ENCODE data around the gene MRC1. TPM values are rescaled to one million over a fixed set of nuclear protein-coding genes. Genes with fewer than 3 reads are reported as not detected.

The MRC1 gene
- total and polyA plus RNA-seq, 10 of the 15 experiments (the other 5 are each of a cell fraction or from before 2014, with no cell fraction given), result 0.01 to 0.21 (median 0.03) TPM; not detected in 5

DNA sequence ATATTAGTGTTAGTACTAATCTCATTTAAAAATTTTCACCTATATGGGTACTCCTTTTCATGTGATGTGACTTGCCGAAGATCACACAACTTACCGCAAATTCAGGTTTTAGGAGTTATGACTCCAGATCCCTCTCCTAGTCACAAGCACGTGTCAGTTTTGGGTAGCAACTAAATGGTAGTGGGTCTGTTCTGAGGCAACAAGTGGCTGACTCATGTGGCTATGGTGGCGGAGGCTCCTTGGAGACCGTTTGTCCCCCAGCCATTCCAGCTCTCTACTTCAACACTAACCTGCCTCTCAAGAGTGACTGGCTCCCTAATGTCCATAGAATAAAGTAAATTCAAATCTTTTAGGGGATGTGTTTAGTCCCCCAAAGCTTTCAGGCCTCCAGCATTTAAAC is 39.5 kb downstream of the MRC1 start:
- TF ChIP-seq NFXL1 (IDR thresholded peaks at IDR 0.05; ENCODE audit: borderline replicate concordance), result no peak
- no peak for TF ChIP-seq NFIC (IDR thresholded peaks at IDR 0.05; ENCODE audit: low read depth, low read length)
- no peak for TF ChIP-seq ETV6 (conservative IDR thresholded peaks at IDR 0.05 in 1 of 2, IDR thresholded peaks at IDR 0.05 in 1 of 2; ENCODE audit: borderline replicate concordance in 1 of 2, low read depth in 1 of 2)
- no peak for TF ChIP-seq EED (IDR thresholded peaks at IDR 0.05; ENCODE audit: low read depth)
- TF ChIP-seq FOS (IDR thresholded peaks at IDR 0.05; ENCODE audit: borderline replicate concordance, extremely low read depth, insufficient read length), result no peak
- TF ChIP-seq MXI1 (IDR thresholded peaks at IDR 0.05; ENCODE audit: low read depth, low read length), result no peak
- TF ChIP-seq MTA2 (IDR thresholded peaks at IDR 0.05; ENCODE audit: low read depth), result no peak
- no peak for TF ChIP-seq SKIL (IDR thresholded peaks at IDR 0.05; ENCODE audit: low read depth, poor library complexity, severe bottlenecking)
- no peak for TF ChIP-seq ZSCAN29 (IDR thresholded peaks at IDR 0.05)
- no peak for TF ChIP-seq BHLHE40 (IDR thresholded peaks at IDR 0.05; ENCODE audit: borderline replicate concordance in 1 of 2, low read depth in 2 of 2, low read length in 1 of 2)
- no TSS peak for BruUV-seq (replicated peaks)
- H3K4me3 ChIP-seq, result no peak overlapping the region
- POLR2A ChIA-PET, result no interaction called here
- H2AFZ ChIP-seq (ENCODE audit: control insufficient read depth, low read depth, low read length), result no peak overlapping the region
- SMC1A ChIA-PET (ENCODE audit: uncharacterized antibody, unreplicated experiment), result interaction anchor here (0.7 to 5.0 kb wide), 8 partner anchors 8 to 368 kb away, joined by 4 to 30 read pairs (median 8); partner anchors contain the start of gene MRC1
- H3K36me3 ChIP-seq (ENCODE audit: control insufficient read depth in 2 of 2, insufficient read depth in 2 of 2, low read length in 1 of 2), result no peaks in the 10 kb centered on the region
- no peak overlapping the region for H3K27ac ChIP-seq (ENCODE audit: control insufficient read depth, insufficient read depth)
- intact Hi-C loops (cut with micrococcal nuclease; ENCODE audit: unreplicated experiment) (loop anchor here (5.0 kb wide), 1 partner anchor 254 kb away; no protein-coding TSS in a partner anchor), in situ Hi-C loops (cut with MboI) (no loop called here)
- 44% methylated on average over 5 of the region's 5 CpGs for WGBS (ENCODE audit: insufficient coverage, insufficient replicate concordance, low lambda C conversion rate, missing lambda C conversion rate)
- CTCF ChIA-PET, result interaction anchor here (0.7 to 2.6 kb wide), 13 partner anchors 8 to 465 kb away, joined by 3 to 17 read pairs (median 5); no protein-coding TSS in a partner anchor
- no peaks in the 10 kb centered on the region for H3K79me2 ChIP-seq (ENCODE audit: control insufficient read depth, insufficient read depth, low read length)
- H3K27me3 ChIP-seq (replicated peaks in 1 of 2; ENCODE audit: control insufficient read depth in 2 of 2, insufficient read depth in 2 of 2, low read length in 1 of 2), result no peaks in the 10 kb centered on the region; a peak in 1 of 4 replicates
- ATAC-seq (no peak), DNase-seq (ENCODE audit: low read depth, low spot score) (no peak), FAIRE-seq (no peak)
- no peak overlapping the region for H3K4me2 ChIP-seq (ENCODE audit: control insufficient read depth, insufficient read depth)
- no peaks in the 10 kb centered on the region for H3K4me1 ChIP-seq (ENCODE audit: control insufficient read depth, insufficient read depth, low read length)
- RAD21 ChIA-PET (ENCODE audit: unreplicated experiment), result interaction anchor here (1.3 to 2.0 kb wide), 5 partner anchors 17 to 464 kb away, joined by 3 to 9 read pairs (median 5); no protein-coding TSS in a partner anchor
- no peaks in the 10 kb centered on the region for H3K9me3 ChIP-seq (replicated peaks; ENCODE audit: control insufficient read depth, insufficient read depth, low read length)
- no peaks in the 10 kb centered on the region for H4K20me1 ChIP-seq (ENCODE audit: control insufficient read depth, insufficient read depth)
- no peak overlapping the region for H3K9ac ChIP-seq (ENCODE audit: control insufficient read depth, insufficient read depth, low read length)

All from GM12878 (cell line).